HG03520 (cell line): Measurements from ENCODE around the gene SLC5A2.
A peak's percentile ranks its signal among the peaks of the same experiment; 100 is the strongest.
"Not testable (repeated sequence)": the region's sequence is repeated elsewhere in the genome, so short reads cannot be mapped to it uniquely, and the experiment has no call there.

Source experiments
- ATAC-seq: cut with Tn5 transposase; IDR thresholded peaks from one replicate; pipeline ENCODE4 v1.9.1; 2021; ENCODE audit warnings: mild to moderate bottlenecking, moderate library complexity; ENCODE audit not compliant: unreplicated experiment

SLC5A2 gene

GRCh38 chr16:31483081-31483480 lies at the start of gene SLC5A2:
SLC5A2 (plus strand) TSS chr16:31483123; CDS start chr16:31483137, 14 bp downstream.
- ATAC-seq, result no peak

- no peak for ATAC-seq
These were observed 47.3 kb upstream of the SLC5A2 start for GRCh38 chr16:31435341-31436220.

GRCh38 chr16:31436221-31437045 lies 46.5 kb upstream of the SLC5A2 start:
- ATAC-seq, result no peak

- no peak for ATAC-seq
These were observed 44.5 kb upstream of the SLC5A2 start for GRCh38 chr16:31438414-31438813.

GRCh38 chr16:31439023-31439422 lies 43.9 kb upstream of the SLC5A2 start:
- ATAC-seq, result not testable (repeated sequence)

GRCh38 chr16:31439519-31439918 lies 43.4 kb upstream of the SLC5A2 start:
- no peak for ATAC-seq

GRCh38 chr16:31440516-31441184 lies 42.3 kb upstream of the SLC5A2 start:
- ATAC-seq, result no peak

- no peak for ATAC-seq
These were observed 41.0 kb upstream of the SLC5A2 start for GRCh38 chr16:31441956-31442355.

GRCh38 chr16:31445931-31446330 lies 37.0 kb upstream of the SLC5A2 start:
- not testable (repeated sequence) for ATAC-seq

GRCh38 chr16:31451201-31451600 lies 31.7 kb upstream of the SLC5A2 start:
- ATAC-seq, result no peak

GRCh38 chr16:31451681-31452351 lies 31.1 kb upstream of the SLC5A2 start:
- ATAC-seq, result no peak

GRCh38 chr16:31452631-31453106 lies 30.3 kb upstream of the SLC5A2 start:
- ATAC-seq, result no peak

GRCh38 chr16:31453255-31454204 lies 29.4 kb upstream of the SLC5A2 start:
- ATAC-seq, result no peak

- no peak for ATAC-seq
These were observed 27.2 kb upstream of the SLC5A2 start for GRCh38 chr16:31455601-31456314.

- ATAC-seq, result no peak
These were observed 25.9 kb upstream of the SLC5A2 start for GRCh38 chr16:31456988-31457360.

GRCh38 chr16:31458073-31458843 lies 24.7 kb upstream of the SLC5A2 start:
- ATAC-seq, result no peak

- peak; percentile 57 for ATAC-seq
These were observed 23.9 kb upstream of the SLC5A2 start, which contains the start of gene ARMC5 for GRCh38 chr16:31458844-31459686. ARMC5 (plus strand) TSS chr16:31459501; CDS start chr16:31459525, 24 bp downstream.
